Osteocyte (in vitro differentiated cells): ENCODE results near the gene KRT6A. TPM values are rescaled to one million over a fixed set of nuclear protein-coding genes. Genes with fewer than 3 reads are reported as not detected.

Experiments used
- DNase-seq: peaks from one replicate; pipeline ENCODE4 v3.0.0; 2021; ENCODE audit warnings: mixed read lengths; ENCODE audit not compliant: unreplicated experiment; ENCODE audit errors: extremely low spot score
- H3K27ac Mint-ChIP-seq: one replicate; pipeline ENCODE4 v1.8.0; 2021; ENCODE audit warnings: mild to moderate bottlenecking, mixed read lengths; ENCODE audit not compliant: unreplicated experiment
- H3K27me3 Mint-ChIP-seq: one replicate; pipeline ENCODE4 v1.8.0; 2021; ENCODE audit warnings: mixed read lengths; ENCODE audit not compliant: unreplicated experiment
- H3K36me3 Mint-ChIP-seq: one replicate; pipeline ENCODE4 v1.8.0; 2021; ENCODE audit warnings: mixed read lengths; ENCODE audit not compliant: unreplicated experiment
- H3K4me1 Mint-ChIP-seq: one replicate; pipeline ENCODE4 v1.8.0; 2021; ENCODE audit warnings: mixed read lengths; ENCODE audit not compliant: unreplicated experiment
- H3K4me3 Mint-ChIP-seq: one replicate; pipeline ENCODE4 v1.8.0; 2021; ENCODE audit warnings: mild to moderate bottlenecking, moderate library complexity, mixed read lengths; ENCODE audit not compliant: unreplicated experiment
- H3K9me3 Mint-ChIP-seq: one replicate; pipeline ENCODE4 v1.8.0; 2021; ENCODE audit warnings: mixed read lengths; ENCODE audit not compliant: unreplicated experiment
- CTCF ChIP-seq: fragments of 200-600 bp; sonication (generic); IDR thresholded peaks from 2 replicates; pipeline ENCODE4 v1.5.0; 2021; ENCODE audit warnings: antibody characterized with exemption, mild to moderate bottlenecking, moderate library complexity
- total RNA-seq: library from RNA; stranded (reverse); gene quantifications from 2 replicates; pipeline ENCODE4 v1.2.1, GENCODE V29; 2021

The KRT6A gene
- total RNA-seq, 1 donor from 2014 or later = not detected

GRCh38 chr12:52486166-52487105 is 6.6 kb downstream of the KRT6A start:
- H3K4me3 Mint-ChIP-seq = no peak overlapping the region
- peaks cover 68% of the 10 kb centered on the region for H3K27me3 Mint-ChIP-seq

GRCh38 chr12:52480073-52480472 is 13.0 kb downstream of the KRT6A start:
- peaks cover 61% of the 10 kb centered on the region for H3K27me3 Mint-ChIP-seq
- H3K27ac Mint-ChIP-seq = no peak overlapping the region
- no peaks in the 10 kb centered on the region for H3K36me3 Mint-ChIP-seq
- TF ChIP-seq CTCF = no peak
- H3K4me3 Mint-ChIP-seq = no peak overlapping the region
- H3K9me3 Mint-ChIP-seq = peaks cover 3% of the 10 kb centered on the region
- DNase-seq = no peak
- no peaks in the 10 kb centered on the region for H3K4me1 Mint-ChIP-seq

More at GRCh38 chr12:52486166-52487105, 6.6 kb downstream of the KRT6A start:
- no peak overlapping the region for H3K27ac Mint-ChIP-seq
- no peaks in the 10 kb centered on the region for H3K36me3 Mint-ChIP-seq
- H3K9me3 Mint-ChIP-seq = peaks cover 8% of the 10 kb centered on the region
- no peak for DNase-seq
- no peak for TF ChIP-seq CTCF
- no peaks in the 10 kb centered on the region for H3K4me1 Mint-ChIP-seq

GRCh38 chr12:52477651-52478050 is 15.4 kb downstream of the KRT6A start:
- TF ChIP-seq CTCF = no peak
- DNase-seq = no peak
- Mint-ChIP-seq H3K27me3 (peaks cover 49% of the 10 kb centered on the region), H3K36me3 (no peaks in the 10 kb centered on the region), H3K9me3 (no peaks in the 10 kb centered on the region), H3K4me1 (no peaks in the 10 kb centered on the region), H3K4me3 (no peak overlapping the region), H3K27ac (no peak overlapping the region)

GRCh38 chr12:52474212-52474611 is 18.8 kb downstream of the KRT6A start:
- H3K9me3 Mint-ChIP-seq = no peaks in the 10 kb centered on the region
- H3K27me3 Mint-ChIP-seq = peaks cover 64% of the 10 kb centered on the region

More at GRCh38 chr12:52474212-52474611, 18.8 kb downstream of the KRT6A start:
- H3K4me1 Mint-ChIP-seq = no peaks in the 10 kb centered on the region
- H3K36me3 Mint-ChIP-seq = no peaks in the 10 kb centered on the region
- no peak overlapping the region for H3K4me3 Mint-ChIP-seq
- TF ChIP-seq CTCF = no peak
- no peak for DNase-seq
- no peak overlapping the region for H3K27ac Mint-ChIP-seq
